ENCODE measurements around the gene NTN5. TPM values are rescaled to one million over a fixed set of nuclear protein-coding genes. Genes with fewer than 3 reads are reported as not detected.
"Not testable (repeated sequence)": the region's sequence is repeated elsewhere in the genome, so short reads cannot be mapped to it uniquely, and the experiment has no call there.

Gene NTN5
- total RNA-seq, 1 experiment from 2014 or later, result 2.9 TPM

DNA sequence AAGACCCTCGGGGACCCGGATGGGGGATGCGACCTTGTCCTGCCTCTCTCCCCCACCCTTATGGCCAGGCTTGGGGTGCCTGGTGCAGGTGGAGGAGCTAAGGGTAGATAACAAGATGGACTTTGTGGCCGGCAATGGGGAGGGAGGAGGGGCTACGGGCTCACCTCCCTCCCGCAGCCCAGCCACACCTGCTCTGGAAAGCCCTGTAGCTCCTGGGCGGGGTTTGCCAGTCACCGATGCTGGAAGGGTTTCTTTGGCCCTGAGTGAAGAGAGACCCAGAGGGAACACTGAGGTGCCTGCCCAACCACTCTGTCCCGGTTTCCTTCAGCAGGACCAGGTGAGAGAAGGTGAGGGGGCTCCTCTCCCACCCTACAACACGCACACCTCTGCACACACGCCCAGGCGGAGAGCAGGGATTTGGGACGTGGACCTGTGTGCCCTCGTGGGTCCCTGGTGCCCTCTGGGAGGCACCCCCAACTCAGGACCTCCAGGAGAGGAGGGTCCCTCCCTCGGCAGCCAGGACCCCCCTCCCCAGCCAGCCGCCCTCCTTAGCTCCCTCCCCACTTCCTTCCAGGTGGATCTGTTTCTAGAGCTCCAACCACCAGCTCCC lies 23.0 kb upstream of the NTN5 start, which contains the start of gene FUT2:
Gene FUT2, plus strand, starts transcription at position 229 of the 610 bp plus-strand sequence. CDS start 6,986 bp downstream, outside the sequence.
- DNase-seq, result peak in 1 of 2 experiments; percentile 65
- ChIA-PET POLR2A (ENCODE audit: unreplicated experiment) (interaction anchor here (0.6 to 0.8 kb wide), 6 partner anchors 9 to 425 kb away, joined by 5 to 11 read pairs (median 7); no protein-coding TSS in a partner anchor), CTCF (interaction anchor here (0.6 to 1.2 kb wide), 3 partner anchors 20 to 43 kb away, joined by 3 to 4 read pairs (median 3); no protein-coding TSS in a partner anchor)
- Histone ChIP-seq H3K4me2 (peak within 1 kb of the TSS; percentile 83), H3K27ac (peak within 1 kb of the TSS; percentile 56), H3K4me3 (peak within 1 kb of the TSS; percentile 47), H3K27me3 (ENCODE audit: insufficient read depth, low read depth) (no peaks in the 10 kb centered on the region), H3K9me3 (ENCODE audit: insufficient read depth, low read depth) (no peaks in the 10 kb centered on the region), H2AFZ (peak within 1 kb of the TSS; percentile 63; the same call in 1 of the 2 replicates), H3K36me3 (ENCODE audit: low read depth) (no peaks in the 10 kb centered on the region), H3K79me2 (ENCODE audit: low read depth) (no peaks in the 10 kb centered on the region), H3F3A (ENCODE audit: insufficient read depth, low read depth) (peaks cover 24% of the 10 kb centered on the region), H3K4me1 (replicated peaks; ENCODE audit: insufficient read depth) (peaks cover 24% of the 10 kb centered on the region), H4K20me1 (ENCODE audit: insufficient read depth) (no peaks in the 10 kb centered on the region), H3K9me2 (ENCODE audit: insufficient read depth) (no peaks in the 10 kb centered on the region)
- BruUV-seq (replicated peaks), result TSS peak; percentile 59
- TF ChIP-seq EZH2 (IDR thresholded peaks at IDR 0.05; ENCODE audit: low read depth), result no peak
- TF ChIP-seq, protein P1, sequence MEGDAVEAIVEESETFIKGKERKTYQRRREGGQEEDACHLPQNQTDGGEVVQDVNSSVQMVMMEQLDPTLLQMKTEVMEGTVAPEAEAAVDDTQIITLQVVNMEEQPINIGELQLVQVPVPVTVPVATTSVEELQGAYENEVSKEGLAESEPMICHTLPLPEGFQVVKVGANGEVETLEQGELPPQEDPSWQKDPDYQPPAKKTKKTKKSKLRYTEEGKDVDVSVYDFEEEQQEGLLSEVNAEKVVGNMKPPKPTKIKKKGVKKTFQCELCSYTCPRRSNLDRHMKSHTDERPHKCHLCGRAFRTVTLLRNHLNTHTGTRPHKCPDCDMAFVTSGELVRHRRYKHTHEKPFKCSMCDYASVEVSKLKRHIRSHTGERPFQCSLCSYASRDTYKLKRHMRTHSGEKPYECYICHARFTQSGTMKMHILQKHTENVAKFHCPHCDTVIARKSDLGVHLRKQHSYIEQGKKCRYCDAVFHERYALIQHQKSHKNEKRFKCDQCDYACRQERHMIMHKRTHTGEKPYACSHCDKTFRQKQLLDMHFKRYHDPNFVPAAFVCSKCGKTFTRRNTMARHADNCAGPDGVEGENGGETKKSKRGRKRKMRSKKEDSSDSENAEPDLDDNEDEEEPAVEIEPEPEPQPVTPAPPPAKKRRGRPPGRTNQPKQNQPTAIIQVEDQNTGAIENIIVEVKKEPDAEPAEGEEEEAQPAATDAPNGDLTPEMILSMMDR (conservative IDR thresholded peaks at IDR 0.05), result no peak
- intact Hi-C loops (cut with micrococcal nuclease; ENCODE audit: unreplicated experiment), result loop anchor here (2.0 kb wide), 1 partner anchor 19 kb away; no protein-coding TSS in a partner anchor

GRCh38 chr19:48693629-48694028 lies 20.8 kb upstream of the NTN5 start:
- H3K36me3 ChIP-seq (ENCODE audit: low read depth); H3K79me2 ChIP-seq (ENCODE audit: low read depth); H3K27ac ChIP-seq; H2AFZ ChIP-seq; POLR2A ChIA-PET (ENCODE audit: unreplicated experiment); BruUV-seq (replicated peaks); intact Hi-C loops (cut with micrococcal nuclease; ENCODE audit: unreplicated experiment); DNase-seq; H3K9me2 ChIP-seq (ENCODE audit: insufficient read depth); H3K9me3 ChIP-seq (ENCODE audit: insufficient read depth, low read depth); H3K4me3 ChIP-seq; H3K4me2 ChIP-seq; H3K27me3 ChIP-seq (ENCODE audit: insufficient read depth, low read depth); H4K20me1 ChIP-seq (ENCODE audit: insufficient read depth): not testable (repeated sequence)
- CTCF ChIA-PET, result interaction anchor here (1.7 kb wide), 1 partner anchor 18 kb away, joined by 4 read pairs; no protein-coding TSS in a partner anchor
- peaks cover 15% of the 10 kb centered on the region for H3F3A ChIP-seq (ENCODE audit: insufficient read depth, low read depth)
- peaks cover 24% of the 10 kb centered on the region for H3K4me1 ChIP-seq (replicated peaks; ENCODE audit: insufficient read depth)

DNA sequence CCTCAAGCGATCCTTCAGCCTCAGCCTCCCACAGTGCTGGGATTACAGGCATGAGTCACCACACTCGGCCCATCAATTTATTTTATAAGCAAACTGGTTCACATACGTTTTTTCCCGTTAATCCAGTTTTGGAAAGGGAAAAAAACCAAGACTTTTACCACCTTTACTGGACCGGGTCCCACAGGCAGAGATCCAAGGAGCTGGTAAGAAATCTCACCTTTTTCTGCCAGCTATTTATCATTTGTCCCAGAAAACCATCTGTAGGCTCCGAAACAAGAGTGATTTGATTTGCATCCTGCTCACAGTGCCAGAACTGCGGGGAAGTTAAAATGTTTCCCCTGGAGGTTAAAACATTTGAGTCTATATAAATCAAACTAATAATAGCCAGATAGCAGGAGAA lies 16.6 kb upstream of the NTN5 start:
- H3F3A ChIP-seq (ENCODE audit: insufficient read depth, low read depth), result peaks cover 18% of the 10 kb centered on the region
- no peak overlapping the region for H3K27ac ChIP-seq
- H3K79me2 ChIP-seq (ENCODE audit: low read depth), result no peaks in the 10 kb centered on the region
- CTCF ChIA-PET, result no interaction called here
- no peaks in the 10 kb centered on the region for H3K9me3 ChIP-seq (ENCODE audit: insufficient read depth, low read depth)
- DNase-seq, result no peak
- H3K27me3 ChIP-seq (ENCODE audit: insufficient read depth, low read depth), result no peaks in the 10 kb centered on the region
- H2AFZ ChIP-seq, result no peak overlapping the region
- intact Hi-C loops (cut with micrococcal nuclease; ENCODE audit: unreplicated experiment), result no loop called here
- no TSS peak for BruUV-seq (replicated peaks)
- H3K9me2 ChIP-seq (ENCODE audit: insufficient read depth), result no peaks in the 10 kb centered on the region
- TF ChIP-seq, protein P1 (conservative IDR thresholded peaks at IDR 0.05), result no peak
- no peak for TF ChIP-seq EZH2 (IDR thresholded peaks at IDR 0.05; ENCODE audit: low read depth)
- POLR2A ChIA-PET (ENCODE audit: unreplicated experiment), result no interaction called here
- H3K36me3 ChIP-seq (ENCODE audit: low read depth), result no peaks in the 10 kb centered on the region
- H4K20me1 ChIP-seq (ENCODE audit: insufficient read depth), result no peaks in the 10 kb centered on the region
- H3K4me3 ChIP-seq, result no peak overlapping the region
- peaks cover 22% of the 10 kb centered on the region for H3K4me1 ChIP-seq (replicated peaks; ENCODE audit: insufficient read depth)
- no peak overlapping the region for H3K4me2 ChIP-seq
